Measurements from ENCODE around the gene ERVFRD-1. TPM values are rescaled to one million over a fixed set of nuclear protein-coding genes. Genes with fewer than 3 reads are reported as not detected.

ERVFRD-1 gene
- total RNA-seq, 8 experiments from 2014 or later: 0.49 to 3.9 (median 1.1) TPM

- in situ Hi-C loops (cut with MboI; ENCODE audit: low pct_unique_long_range_greater_than_20kb in 2 of 9, low sequenced_read_pairs in 9 of 9, unreplicated experiment in 9 of 9): loop anchor here in 4 of 9 experiments (10.0 to 25.0 kb wide), 2 partner anchors 346 to 354 kb away; no protein-coding TSS in a partner anchor
- no peak for ATAC-seq (replicated peaks in 6 of 8)
- H3K4me1 ChIP-seq (replicated peaks in 1 of 2): peaks cover 0 to 4% of the 10 kb centered on the region in 2 donors
These were observed 29.8 kb upstream of the ERVFRD-1 start for GRCh38 chr6:11141295-11141694.

DNA sequence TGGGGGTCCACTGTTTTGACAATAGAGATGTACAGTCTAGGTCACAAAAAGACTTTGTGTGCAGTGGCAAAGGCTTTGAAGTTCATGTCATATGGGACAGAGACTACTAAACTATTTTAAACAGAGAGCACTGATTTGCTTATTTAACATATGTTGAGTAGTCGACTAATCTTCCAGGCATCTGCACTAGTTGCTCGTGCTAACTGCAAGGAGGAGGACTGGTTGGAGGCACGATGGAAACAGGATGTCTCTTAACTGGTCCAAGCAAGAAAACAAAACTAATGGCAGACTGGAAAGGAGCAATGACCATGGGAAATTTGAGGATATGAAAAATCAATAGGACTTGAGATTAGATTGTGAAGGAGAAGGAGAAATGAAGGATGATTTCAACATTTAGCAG is 28.5 kb upstream of the ERVFRD-1 start:
- no peak overlapping the region for H3K4me3 ChIP-seq
- in situ Hi-C loops (cut with MboI; ENCODE audit: low pct_unique_long_range_greater_than_20kb in 2 of 9, low sequenced_read_pairs in 9 of 9, unreplicated experiment in 9 of 9): loop anchor here in 4 of 9 experiments (10.0 to 25.0 kb wide), 2 partner anchors 347 to 355 kb away; no protein-coding TSS in a partner anchor
- 6 to 90% (median 70%) methylated on average over 2 to 3 of the region's 3 CpGs; no CpG with 5 or more reads in 2 of the 10 experiments for WGBS, 10 experiments
- H3K27ac ChIP-seq: no peak overlapping the region
- peaks cover 0 to 4% of the 10 kb centered on the region in 2 donors for H3K4me1 ChIP-seq (replicated peaks in 1 of 2)
- peak in 1 of 8 experiments; percentile 19 for ATAC-seq (replicated peaks in 6 of 8)

More at GRCh38 chr6:11141295-11141694, 29.8 kb upstream of the ERVFRD-1 start:
- WGBS, 10 experiments: 90 to 100% (median 100%) methylated on average over 1 to 3 of the region's 3 CpGs; no CpG with 5 or more reads in 3 of the 10 experiments
- Histone ChIP-seq H3K27ac (no peak overlapping the region), H3K4me3 (no peak overlapping the region)

DNA sequence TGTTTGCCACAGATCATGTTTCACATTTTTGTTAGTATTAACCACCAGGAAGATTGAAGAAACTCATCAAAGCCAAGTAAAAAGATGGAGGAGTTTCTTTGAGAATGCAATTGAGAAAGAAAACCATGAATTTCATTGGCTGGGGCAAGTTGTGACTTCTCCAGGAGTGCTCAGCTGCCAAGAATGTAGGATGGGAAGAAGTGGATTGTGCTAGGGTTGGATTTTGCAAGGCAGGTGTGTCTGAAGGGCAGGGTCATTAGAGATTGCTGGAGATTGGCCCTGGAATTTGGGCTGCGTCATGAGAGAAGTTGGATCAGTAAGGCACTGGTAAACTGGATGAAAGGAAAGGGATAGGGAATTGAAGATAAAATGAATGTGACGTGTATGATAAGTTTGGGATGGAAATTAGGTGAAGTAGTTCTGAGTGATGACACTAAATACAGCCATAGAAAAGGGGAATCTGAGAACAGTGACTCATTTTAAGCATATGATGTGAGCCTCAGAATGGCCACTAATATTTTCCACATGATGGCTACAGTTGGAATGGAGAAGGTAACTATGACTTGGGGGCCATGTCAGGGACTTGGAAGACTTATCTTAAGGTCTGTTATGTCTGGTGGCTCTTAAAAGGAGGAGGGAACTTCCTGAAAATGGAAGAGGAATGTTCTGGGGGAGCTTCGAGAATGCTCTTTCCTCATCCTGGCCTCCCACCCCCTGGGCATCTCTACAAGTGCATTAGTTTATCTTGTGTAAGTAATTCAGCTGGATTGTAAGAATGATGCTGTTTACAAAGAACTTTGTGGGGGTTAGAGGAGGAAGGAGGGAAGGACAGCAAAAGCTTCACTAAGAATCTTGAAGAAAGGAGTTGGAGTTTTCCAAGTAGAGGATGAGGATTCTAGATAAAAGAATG is 27.8 kb upstream of the ERVFRD-1 start:
- Histone ChIP-seq H3K4me3 (no peak overlapping the region), H3K4me1 (replicated peaks in 1 of 2) (no peaks in the 10 kb centered on the region), H3K27ac (no peak overlapping the region)
- 73 to 100% (median 89%) methylated on average over 2 to 3 of the region's 3 CpGs; no CpG with 5 or more reads in 1 of the 10 experiments for WGBS, 10 experiments
- in situ Hi-C loops (cut with MboI; ENCODE audit: low pct_unique_long_range_greater_than_20kb in 2 of 9, low sequenced_read_pairs in 9 of 9, unreplicated experiment in 9 of 9): loop anchor here in 1 of 9 experiments (25.0 kb wide), 1 partner anchor 348 kb away; no protein-coding TSS in a partner anchor
- no peak for ATAC-seq (replicated peaks in 6 of 8)

GRCh38 chr6:11136809-11137208 is 25.3 kb upstream of the ERVFRD-1 start:
- Histone ChIP-seq H3K4me1 (replicated peaks in 1 of 2) (no peaks in the 10 kb centered on the region), H3K27ac (no peak overlapping the region), H3K4me3 (no peak overlapping the region)
- ATAC-seq (replicated peaks in 6 of 8): no peak
- in situ Hi-C loops (cut with MboI; ENCODE audit: low pct_unique_long_range_greater_than_20kb in 2 of 9, low sequenced_read_pairs in 9 of 9, unreplicated experiment in 9 of 9): loop anchor here in 1 of 9 experiments (25.0 kb wide), 1 partner anchor 350 kb away; no protein-coding TSS in a partner anchor

DNA sequence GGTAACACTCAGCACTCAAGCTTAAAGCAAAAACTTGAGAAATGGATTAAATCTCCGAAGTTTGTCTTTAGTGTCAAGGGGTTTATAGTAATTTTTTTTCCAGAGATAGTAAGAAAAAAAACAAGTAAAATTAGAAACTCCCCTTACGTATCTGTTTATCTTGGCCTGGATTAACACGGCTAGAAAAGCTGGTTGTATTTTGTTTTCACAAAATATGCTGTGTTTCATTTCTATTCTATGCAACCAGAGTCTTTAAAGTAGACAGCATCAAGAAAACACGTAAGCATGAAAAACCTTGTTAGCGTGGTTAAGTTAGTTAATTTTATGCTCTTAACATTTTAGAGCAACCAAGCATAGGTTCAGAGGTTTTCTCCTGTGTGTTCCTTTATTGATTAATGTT is 21.8 kb upstream of the ERVFRD-1 start:
- Histone ChIP-seq H3K4me1 (replicated peaks in 1 of 2) (no peaks in the 10 kb centered on the region), H3K4me3 (no peak overlapping the region), H3K27ac (no peak overlapping the region)
- WGBS, 10 experiments: 87 to 100% (median 92%) methylated on average over 3 to 5 of the region's 5 CpGs
- in situ Hi-C loops (cut with MboI; ENCODE audit: low pct_unique_long_range_greater_than_20kb in 2 of 9, low sequenced_read_pairs in 9 of 9, unreplicated experiment in 9 of 9): loop anchor here in 1 of 9 experiments (25.0 kb wide), 1 partner anchor 354 kb away; no protein-coding TSS in a partner anchor
- no peak for ATAC-seq (replicated peaks in 6 of 8)

DNA sequence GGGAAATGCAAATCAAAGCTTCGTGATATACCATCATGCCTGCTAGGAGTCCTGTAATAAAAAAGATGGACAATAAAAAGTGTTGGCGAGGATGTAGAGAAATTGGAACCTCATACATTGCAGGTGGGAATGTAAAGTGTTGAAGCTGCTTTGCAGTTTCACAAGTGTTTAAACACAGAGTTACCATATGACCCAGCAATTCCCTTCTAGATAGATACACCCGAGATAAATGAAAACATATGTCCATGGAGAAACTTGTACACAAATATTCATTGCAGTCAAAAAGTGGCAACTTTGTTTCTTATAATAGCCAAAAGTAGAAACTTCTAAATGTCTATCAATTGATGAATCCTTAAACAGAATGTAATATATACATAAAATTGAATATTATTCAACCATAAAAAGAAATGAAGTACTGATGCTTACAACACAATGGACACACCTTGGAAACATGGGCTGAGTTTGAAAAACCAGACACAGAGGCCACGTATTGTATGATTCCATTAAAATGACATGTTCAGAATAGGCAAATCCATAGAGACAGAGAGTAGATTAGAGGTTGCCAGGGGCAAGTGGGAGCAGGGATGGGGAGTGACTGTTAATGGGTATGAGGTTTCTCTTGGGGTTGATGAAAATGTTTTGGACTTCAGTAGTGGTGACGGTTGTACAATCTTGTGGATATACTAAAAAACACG is 20.8 kb upstream of the ERVFRD-1 start:
- in situ Hi-C loops (cut with MboI; ENCODE audit: low pct_unique_long_range_greater_than_20kb in 2 of 9, low sequenced_read_pairs in 9 of 9, unreplicated experiment in 9 of 9): loop anchor here in 1 of 9 experiments (25.0 kb wide), 1 partner anchor 355 kb away; no protein-coding TSS in a partner anchor
- 36 to 100% (median 90%) methylated on average over 3 to 6 of the region's 6 CpGs for WGBS, 10 experiments
- no peak overlapping the region for H3K27ac ChIP-seq
- ATAC-seq (replicated peaks in 6 of 8): peak in 3 of 8 experiments; percentile 31 to 83 (median 82)
- no peak overlapping the region for H3K4me3 ChIP-seq
- no peaks in the 10 kb centered on the region for H3K4me1 ChIP-seq (replicated peaks in 1 of 2)

DNA sequence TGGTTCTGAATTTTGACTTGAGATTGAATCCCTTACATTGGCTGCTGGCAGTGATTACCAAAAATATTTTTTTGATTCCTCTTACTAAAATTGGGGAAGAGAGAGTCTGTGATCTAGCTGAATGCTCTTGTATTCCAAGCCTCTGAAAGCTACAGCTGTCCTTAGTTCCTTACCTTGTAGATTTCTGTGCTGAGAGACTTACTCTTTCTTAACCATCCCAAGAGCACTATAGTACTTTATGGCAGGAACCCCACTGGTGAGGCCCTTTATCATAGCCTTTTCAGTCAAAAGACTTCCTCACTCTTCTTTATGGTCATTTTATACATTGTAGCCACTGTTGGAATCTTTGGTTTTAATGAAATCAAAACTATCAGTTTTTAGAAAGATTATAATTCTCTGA is 19.1 kb upstream of the ERVFRD-1 start:
- Histone ChIP-seq H3K4me3 (no peak overlapping the region), H3K4me1 (replicated peaks in 1 of 2) (no peaks in the 10 kb centered on the region), H3K27ac (no peak overlapping the region)
- in situ Hi-C loops (cut with MboI; ENCODE audit: low pct_unique_long_range_greater_than_20kb in 2 of 9, low sequenced_read_pairs in 9 of 9, unreplicated experiment in 9 of 9): loop anchor here in 1 of 9 experiments (25.0 kb wide), 1 partner anchor 357 kb away; no protein-coding TSS in a partner anchor
- no peak for ATAC-seq (replicated peaks in 6 of 8)

GRCh38 chr6:11129908-11130565 is 18.5 kb upstream of the ERVFRD-1 start:
- Histone ChIP-seq H3K4me3 (no peak overlapping the region), H3K4me1 (replicated peaks in 1 of 2) (no peaks in the 10 kb centered on the region), H3K27ac (no peak overlapping the region)
- WGBS, 10 experiments: 0 to 90% (median 57%) methylated on average over 1 of the region's 1 CpG; no CpG with 5 or more reads in 3 of the 10 experiments
- ATAC-seq (replicated peaks in 6 of 8): no peak
- in situ Hi-C loops (cut with MboI; ENCODE audit: low pct_unique_long_range_greater_than_20kb in 2 of 9, low sequenced_read_pairs in 9 of 9, unreplicated experiment in 9 of 9): loop anchor here in 1 of 9 experiments (25.0 kb wide), 1 partner anchor 357 kb away; no protein-coding TSS in a partner anchor

- Histone ChIP-seq H3K27ac (no peak overlapping the region), H3K4me1 (replicated peaks in 1 of 2) (no peaks in the 10 kb centered on the region), H3K4me3 (no peak overlapping the region)
- 92 to 100% (median 100%) methylated on average over 1 to 2 of the region's 2 CpGs; no CpG with 5 or more reads in 1 of the 10 experiments for WGBS, 10 experiments
- ATAC-seq (replicated peaks in 6 of 8): peak in 3 of 8 experiments; percentile 14 to 30 (median 29)
- in situ Hi-C loops (cut with MboI; ENCODE audit: low pct_unique_long_range_greater_than_20kb in 2 of 9, low sequenced_read_pairs in 9 of 9, unreplicated experiment in 9 of 9): loop anchor here in 1 of 9 experiments (25.0 kb wide), 1 partner anchor 359 kb away; no protein-coding TSS in a partner anchor
These were observed 17.1 kb upstream of the ERVFRD-1 start for GRCh38 chr6:11128608-11129007.

GRCh38 chr6:11126876-11127275 is 15.4 kb upstream of the ERVFRD-1 start:
- Histone ChIP-seq H3K4me1 (replicated peaks in 1 of 2) (no peaks in the 10 kb centered on the region), H3K27ac (no peak overlapping the region), H3K4me3 (no peak overlapping the region)
- WGBS, 10 experiments: 33 to 100% (median 51%) methylated on average over 1 to 2 of the region's 2 CpGs; no CpG with 5 or more reads in 4 of the 10 experiments
- ATAC-seq (replicated peaks in 6 of 8): no peak
- in situ Hi-C loops (cut with MboI; ENCODE audit: low pct_unique_long_range_greater_than_20kb in 2 of 9, low sequenced_read_pairs in 9 of 9, unreplicated experiment in 9 of 9): loop anchor here in 1 of 9 experiments (25.0 kb wide), 1 partner anchor 360 kb away; no protein-coding TSS in a partner anchor

DNA sequence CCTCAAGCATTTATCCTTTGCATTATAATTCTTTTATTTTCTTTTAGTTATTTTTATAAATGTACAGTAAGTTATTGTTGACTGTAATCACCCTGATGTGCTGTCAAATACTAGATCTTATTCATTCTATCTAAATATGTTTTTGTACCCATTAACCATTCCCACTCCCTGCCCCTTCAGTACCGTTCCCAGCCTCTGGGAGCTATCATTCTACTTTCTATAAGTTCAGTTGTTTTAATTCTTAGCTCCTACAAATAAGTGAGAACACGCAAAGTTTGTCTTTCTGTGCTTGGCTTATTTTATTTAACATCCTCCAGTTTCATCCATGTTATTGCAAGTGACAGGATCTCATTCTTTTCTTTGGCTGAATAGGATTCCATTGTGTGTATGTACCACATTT is 12.5 kb upstream of the ERVFRD-1 start:
- 66 to 100% (median 95%) methylated on average over 1 to 2 of the region's 2 CpGs; no CpG with 5 or more reads in 2 of the 10 experiments for WGBS, 10 experiments
- H3K4me3 ChIP-seq: no peak overlapping the region
- no peak overlapping the region for H3K27ac ChIP-seq
- no peaks in the 10 kb centered on the region for H3K4me1 ChIP-seq (replicated peaks in 1 of 2)
- ATAC-seq (replicated peaks in 6 of 8): no peak
- in situ Hi-C loops (cut with MboI; ENCODE audit: low pct_unique_long_range_greater_than_20kb in 2 of 9, low sequenced_read_pairs in 9 of 9, unreplicated experiment in 9 of 9): no loop called here

- no peak overlapping the region for H3K4me3 ChIP-seq
- no peak overlapping the region for H3K27ac ChIP-seq
- in situ Hi-C loops (cut with MboI; ENCODE audit: low pct_unique_long_range_greater_than_20kb in 2 of 9, low sequenced_read_pairs in 9 of 9, unreplicated experiment in 9 of 9): no loop called here
- WGBS, 10 experiments: 80 to 100% (median 85%) methylated on average over 1 of the region's 1 CpG; no CpG with 5 or more reads in 4 of the 10 experiments
- no peak for ATAC-seq (replicated peaks in 6 of 8)
- H3K4me1 ChIP-seq (replicated peaks in 1 of 2): no peaks in the 10 kb centered on the region
These were observed 10.9 kb upstream of the ERVFRD-1 start for GRCh38 chr6:11122380-11122779.

All from motor neuron (in vitro differentiated cells).